ENCODE results near the gene UBN1.

UBN1 gene

DNA sequence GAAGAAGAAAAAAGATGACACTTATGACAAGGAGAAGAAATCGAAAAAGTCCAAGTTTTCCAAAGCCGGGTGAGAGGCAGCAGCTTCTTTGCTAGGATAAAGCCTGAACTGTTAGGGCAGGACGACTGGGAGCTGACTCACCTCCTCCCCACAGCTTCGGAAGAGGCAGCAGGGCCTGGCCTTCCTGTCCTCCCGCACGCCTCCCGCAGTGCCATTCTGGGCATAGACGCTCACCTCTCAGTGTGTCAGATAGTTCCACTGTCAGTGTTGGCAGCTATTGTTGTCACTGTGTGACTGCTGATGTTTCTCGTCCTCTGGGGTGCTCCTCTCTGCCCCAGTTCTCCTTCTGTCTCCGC, 12.6 kb downstream of the UBN1 start:
- DNase-seq = peak in 1 of 2 experiments; percentile 48

DNA sequence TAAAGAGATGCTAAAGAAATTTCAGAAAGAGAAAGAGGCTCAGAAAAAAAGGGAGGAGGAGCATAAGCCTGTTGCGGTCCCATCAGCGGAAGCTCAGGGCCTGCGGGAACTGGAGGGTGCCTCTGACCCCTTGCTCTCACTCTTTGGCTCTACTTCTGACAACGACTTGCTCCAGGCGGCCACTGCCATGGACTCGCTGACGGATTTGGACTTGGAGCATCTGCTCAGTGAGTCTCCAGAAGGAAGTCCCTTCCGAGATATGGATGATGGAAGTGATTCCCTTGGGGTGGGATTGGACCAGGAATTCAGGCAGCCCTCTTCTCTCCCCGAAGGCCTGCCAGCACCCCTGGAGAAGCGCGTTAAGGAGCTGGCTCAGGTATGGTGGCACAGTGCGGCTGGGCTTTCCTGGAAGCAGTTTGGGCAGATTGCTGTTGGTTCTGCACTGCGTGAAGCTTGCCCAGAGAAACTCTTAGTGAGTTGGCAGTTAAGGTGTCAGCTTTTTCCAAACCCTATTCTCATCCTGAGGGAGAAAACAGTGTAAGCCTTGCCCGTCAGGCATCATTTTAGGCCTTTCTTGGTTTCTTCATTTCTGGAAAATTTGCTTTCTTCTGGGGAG, 13.6 kb downstream of the UBN1 start:
- no peak for DNase-seq

- no peak for DNase-seq
These were observed 15.4 kb downstream of the UBN1 start for GRCh38 chr16:4862639-4863038.

- DNase-seq = no peak
These were observed 17.4 kb downstream of the UBN1 start for GRCh38 chr16:4864728-4865127.

DNA sequence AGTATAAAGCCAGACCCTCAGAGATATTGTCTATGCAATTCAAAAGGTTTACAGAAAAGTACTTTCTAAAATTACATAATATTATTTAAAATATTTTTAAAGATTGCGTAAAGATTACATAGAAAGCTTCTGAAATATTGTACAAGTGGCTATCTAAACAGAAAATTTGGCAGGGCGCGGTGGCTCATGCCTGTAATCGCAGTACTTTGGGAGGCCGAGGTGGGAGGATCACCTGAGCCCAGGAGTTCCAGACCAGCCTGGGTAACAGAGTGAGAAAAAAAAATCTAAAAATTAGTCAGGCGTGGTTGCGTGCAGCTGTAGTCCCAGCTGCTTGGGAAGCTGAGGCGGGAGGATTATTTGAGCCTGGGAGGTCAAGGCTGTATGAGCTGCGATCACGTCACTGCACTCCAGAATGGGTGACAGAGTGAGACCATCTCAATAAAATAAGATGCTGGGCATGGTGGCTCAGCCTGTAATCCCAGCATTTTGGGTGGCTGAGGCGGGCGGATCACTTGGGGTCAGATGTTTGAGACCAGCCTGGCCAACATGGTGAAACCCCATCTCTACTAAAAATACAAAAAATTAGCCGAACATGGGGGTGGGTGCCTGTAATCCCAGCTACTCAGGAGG, 18.1 kb downstream of the UBN1 start:
- DNase-seq = no peak

GRCh38 chr16:4866586-4866985, 19.3 kb downstream of the UBN1 start:
- no peak for DNase-seq

GRCh38 chr16:4868026-4868425, 20.7 kb downstream of the UBN1 start:
- no peak for DNase-seq

GRCh38 chr16:4868535-4868934, 21.3 kb downstream of the UBN1 start:
- no peak for DNase-seq

DNA sequence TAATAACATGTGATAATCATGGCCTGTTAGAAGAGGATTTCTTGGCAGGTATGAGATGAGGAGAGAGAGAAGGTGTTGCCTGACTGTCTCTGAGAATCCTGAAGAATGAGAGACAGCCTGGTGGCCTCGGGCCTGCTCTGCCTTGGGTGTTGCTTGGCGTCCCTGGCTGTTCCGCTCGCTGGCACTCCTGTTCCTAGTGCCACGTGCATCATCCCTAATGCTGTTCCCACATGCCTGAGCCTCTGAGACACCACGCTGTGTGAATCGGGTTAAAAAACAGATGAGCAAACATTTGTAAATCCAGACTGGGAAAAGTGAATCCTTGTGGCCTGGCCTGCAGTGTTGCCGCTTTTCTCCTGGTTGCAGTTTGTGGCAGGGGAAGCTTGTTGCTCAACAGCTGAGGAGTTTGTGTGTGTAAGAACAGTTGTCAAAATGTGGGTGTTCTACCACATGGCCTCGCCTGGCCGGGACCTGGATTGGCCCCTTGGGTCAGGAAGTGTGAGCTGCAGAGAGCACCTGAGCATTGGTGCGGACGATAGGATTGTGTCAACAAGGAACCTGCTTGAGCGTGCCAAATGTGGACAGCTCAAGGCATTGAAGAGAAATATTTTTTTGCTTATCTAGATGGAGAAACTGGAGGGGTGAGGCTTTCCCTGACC, 22.0 kb downstream of the UBN1 start:
- no peak for DNase-seq

- peak in 1 of 2 experiments; percentile 41 for DNase-seq
These were observed 22.9 kb downstream of the UBN1 start for GRCh38 chr16:4870138-4870671.

GRCh38 chr16:4871071-4871470, 23.8 kb downstream of the UBN1 start:
- no peak for DNase-seq

DNA sequence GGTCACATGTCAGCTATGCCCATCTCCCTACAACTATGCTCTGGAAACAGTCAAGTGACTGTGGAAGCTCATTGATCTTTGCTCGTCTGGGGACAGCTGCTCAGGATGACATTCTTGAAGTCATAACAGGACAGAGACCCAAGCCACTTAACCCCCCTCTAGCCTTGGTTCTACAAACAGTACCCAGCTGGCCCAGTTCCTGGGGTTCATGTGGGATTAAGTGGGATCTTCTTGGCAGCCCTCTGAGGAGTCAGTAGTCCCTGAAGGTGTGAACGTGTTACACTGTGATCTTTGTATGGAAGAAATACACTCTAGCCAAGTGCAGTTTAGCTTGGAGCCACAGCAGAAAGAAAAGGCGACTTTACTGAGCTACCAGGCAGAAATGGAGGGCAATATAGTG, 25.8 kb downstream of the UBN1 start:
- DNase-seq = no peak

DNA sequence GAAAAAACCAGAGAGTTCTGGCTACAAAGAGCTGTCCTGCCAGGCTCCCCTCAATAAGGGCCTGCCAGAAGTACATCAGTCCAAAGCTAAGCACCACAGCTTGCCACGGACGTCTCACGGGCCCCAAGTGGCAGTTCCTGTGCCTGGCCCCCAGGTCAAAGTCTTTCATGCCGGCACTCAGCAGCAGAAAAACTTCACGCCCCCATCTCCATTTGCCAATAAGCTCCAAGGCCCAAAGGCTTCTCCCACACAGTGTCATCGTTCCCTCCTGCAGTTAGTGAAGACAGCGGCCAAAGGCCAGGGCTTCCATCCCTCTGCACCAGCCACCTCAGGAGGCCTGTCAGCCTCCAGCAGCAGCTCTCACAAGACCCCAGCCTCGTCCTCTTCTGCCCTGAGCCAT, 27.4 kb downstream of the UBN1 start:
- no peak for DNase-seq

GRCh38 chr16:4876646-4877379, 29.5 kb downstream of the UBN1 start:
- DNase-seq = no peak

- DNase-seq = no peak
These were observed 30.1 kb downstream of the UBN1 start for GRCh38 chr16:4877380-4877685.

DNA sequence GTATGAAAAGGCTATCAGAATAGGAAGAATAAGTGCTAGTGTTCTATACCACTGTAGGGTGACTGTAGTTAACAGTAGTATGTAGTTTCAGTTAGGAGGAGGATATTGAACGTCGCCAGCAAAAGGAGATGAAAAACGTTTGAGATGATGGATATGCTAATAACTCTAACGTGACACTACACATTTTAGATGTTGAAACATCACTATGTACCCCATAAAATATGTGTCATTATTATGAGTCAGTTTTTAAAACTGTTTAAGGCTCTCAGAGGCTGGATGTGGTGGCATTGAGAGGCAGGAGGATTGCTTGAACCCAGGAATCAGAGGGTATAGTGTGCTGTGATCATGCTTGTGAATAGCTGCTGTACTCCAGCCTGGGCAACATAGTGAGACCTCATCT, 31.8 kb downstream of the UBN1 start:
- no peak for DNase-seq

DNA sequence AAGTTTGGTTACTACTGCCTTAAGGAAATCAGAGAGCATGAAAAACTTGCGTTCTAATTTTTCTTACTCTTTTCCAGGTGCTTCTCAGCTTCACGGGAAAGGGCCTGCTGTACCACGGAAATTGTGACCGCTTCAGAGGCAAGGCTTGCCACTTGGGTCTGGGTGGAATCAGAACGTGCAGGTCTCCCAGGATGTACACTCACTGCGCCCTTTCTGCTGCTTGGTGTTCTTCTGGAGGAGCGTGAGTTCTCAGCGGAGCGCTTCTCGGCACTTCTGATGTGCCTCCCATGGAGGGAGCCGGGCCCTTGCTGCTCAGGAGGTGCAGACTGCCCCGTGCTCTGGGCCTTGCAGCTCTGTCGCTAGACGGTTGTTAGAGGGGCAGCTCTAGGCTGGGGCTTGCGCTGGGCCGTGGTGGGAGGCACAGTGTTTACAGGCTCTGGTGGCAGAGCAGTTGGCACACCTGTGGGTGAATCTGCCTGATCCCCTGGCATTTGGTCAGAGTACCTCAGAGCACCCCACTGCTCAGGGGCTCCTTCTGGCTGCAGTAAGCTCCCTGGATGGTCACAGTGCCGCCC, 32.8 kb downstream of the UBN1 start:
- DNase-seq = no peak

DNA sequence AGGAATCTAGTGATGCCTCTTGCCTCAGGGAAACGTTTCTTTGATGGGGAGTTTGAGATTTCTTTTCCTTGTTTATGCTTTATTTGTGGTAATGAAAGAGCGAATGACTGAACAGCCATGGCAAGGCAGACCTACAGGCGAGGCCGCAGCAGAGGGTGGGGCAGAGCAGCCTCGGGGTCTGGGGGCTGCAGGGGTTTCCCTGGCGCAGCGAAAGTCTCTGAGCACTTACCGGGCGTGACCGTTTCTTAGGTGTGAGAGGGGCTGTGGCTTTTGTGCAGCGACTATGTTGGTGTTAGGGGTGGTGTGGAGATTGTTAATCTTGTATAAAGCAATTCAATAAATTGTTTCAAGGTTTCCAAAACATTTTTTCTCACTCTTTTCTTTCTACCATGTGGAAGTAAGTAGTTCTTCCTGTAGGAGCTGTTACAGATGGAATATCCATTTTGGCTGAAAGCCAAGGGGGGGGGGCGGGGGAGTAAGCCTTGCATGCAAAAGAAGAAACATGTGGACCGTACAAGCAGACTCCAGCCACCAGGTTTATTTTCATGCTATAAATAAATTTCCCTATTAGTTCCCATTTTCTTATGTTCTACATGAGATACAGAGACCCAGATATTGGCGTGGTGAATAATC, 34.8 kb downstream of the UBN1 start:
- no peak for DNase-seq

DNA sequence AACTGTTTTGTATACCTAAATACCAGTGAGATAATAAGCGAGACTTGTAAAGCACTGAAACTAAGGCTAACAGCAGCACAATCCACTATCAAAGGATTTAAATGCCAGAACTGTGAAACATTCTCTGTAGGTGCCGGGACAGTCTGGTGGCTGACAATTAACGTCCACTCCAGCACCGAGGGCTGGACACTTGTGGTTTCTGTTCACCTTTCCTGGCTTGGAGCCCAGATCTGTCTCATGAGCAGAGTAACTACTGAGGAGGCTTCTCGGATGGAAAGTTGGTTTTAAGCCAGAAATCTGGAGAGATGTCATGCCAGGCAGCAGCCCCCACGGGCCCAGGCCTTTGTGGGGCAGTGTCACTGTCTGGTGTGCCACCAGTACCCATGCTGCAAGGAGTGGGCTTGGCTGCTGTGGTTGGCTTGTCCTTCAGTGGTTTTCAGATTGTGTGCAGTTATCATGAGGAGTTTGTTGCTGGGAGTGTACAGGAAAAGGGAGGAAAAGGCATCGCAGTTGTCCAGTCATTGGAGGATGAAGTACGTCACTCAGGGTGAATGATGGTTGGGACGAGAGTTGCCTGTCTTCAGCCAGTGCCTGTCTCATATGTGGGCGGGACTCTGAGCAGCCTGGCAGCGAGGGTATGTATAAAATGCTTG, 35.5 kb downstream of the UBN1 start:
- DNase-seq = no peak

GRCh38 chr16:4883501-4883900, 36.2 kb downstream of the UBN1 start:
- DNase-seq = no peak

DNA sequence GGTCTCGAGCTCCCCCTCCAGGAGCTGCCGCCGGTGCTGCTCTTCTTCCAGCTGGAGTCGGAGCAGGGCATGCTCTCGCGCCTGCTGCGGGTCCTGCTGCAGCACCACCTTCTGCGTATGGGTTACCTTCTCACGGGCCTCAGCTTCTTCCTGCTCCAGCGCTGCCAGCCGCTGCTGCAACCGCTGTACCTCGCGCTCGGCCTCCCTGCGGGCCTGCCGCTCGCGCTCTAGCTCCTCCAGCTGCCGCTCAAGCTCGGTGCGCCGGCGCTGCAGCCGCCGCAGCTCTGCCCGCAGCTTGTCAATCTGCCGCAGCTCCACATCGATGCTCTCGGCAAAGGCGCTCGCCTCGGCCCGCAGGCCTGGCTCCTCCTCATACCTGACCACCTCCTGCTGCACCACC, 36.9 kb downstream of the UBN1 start:
- DNase-seq = no peak
